Colonic mucosa (tissue), 4 donors: ENCODE data around the gene PRKAG2. TPM values are rescaled to one million over a fixed set of nuclear protein-coding genes. Genes with fewer than 3 reads are reported as not detected.

Source experiments
- DNase-seq: peaks from one replicate; pipeline ENCODE4 v3.0.0-alpha.2; 2020
- H3K27ac ChIP-seq: fragments of 200-600 bp; one replicate; pipeline ENCODE4 v1.8.0; 2021
- H3K27me3 ChIP-seq: fragments of 200-600 bp; one replicate; pipeline ENCODE4 v1.8.0; 2021
- H3K36me3 ChIP-seq: fragments of 200-600 bp; one replicate; pipeline ENCODE4 v1.8.0; 2021
- H3K4me1 ChIP-seq: fragments of 200-600 bp; one replicate; pipeline ENCODE4 v1.8.0; 2021; ENCODE audit warnings: mild to moderate bottlenecking
- H3K4me3 ChIP-seq: fragments of 200-600 bp; one replicate; pipeline ENCODE4 v1.8.0; 2021
- H3K9ac ChIP-seq, 2 donors: one replicate each; pipeline ENCODE4 v1.7.0; 2013; ENCODE audit warnings: control low read depth in 2 of 2, low read depth in 2 of 2, low read length in 2 of 2
- H3K9me3 ChIP-seq: fragments of 200-600 bp; one replicate; pipeline ENCODE4 v1.8.0; 2021
- intact Hi-C: fragments of 100-400 bp; cut with DNase I; formaldehyde crosslinking; loops from one replicate; pipeline ENCODE4 v1.14.1; 2022
- total RNA-seq, 2 donors: library from RNA; stranded (reverse); fragmentation: NEBNext Ultra II Directional in 1 of 2; extraction: Animal tissue kit (Norgen Biotek cat#: 25700) in 1 of 2; gene quantifications; one replicate each; pipeline ENCODE4 v1.2.1, GENCODE V29; 2021
- TF ChIP-seq, protein P1 (sequence below): fragments of 200-600 bp; IDR thresholded peaks from one replicate; pipeline ENCODE4 v1.8.0; 2022; ENCODE audit warnings: antibody characterized with exemption, mild to moderate bottlenecking
- donor health status: healthy.
- donor health status: DM: no; HTN: no; CAD: no.
- donor health status: DM: no; HTN: no; CAD: no.

The PRKAG2 gene
- total RNA-seq, 2 donors from 2014 or later = 36.3 to 42.0 TPM

DNA sequence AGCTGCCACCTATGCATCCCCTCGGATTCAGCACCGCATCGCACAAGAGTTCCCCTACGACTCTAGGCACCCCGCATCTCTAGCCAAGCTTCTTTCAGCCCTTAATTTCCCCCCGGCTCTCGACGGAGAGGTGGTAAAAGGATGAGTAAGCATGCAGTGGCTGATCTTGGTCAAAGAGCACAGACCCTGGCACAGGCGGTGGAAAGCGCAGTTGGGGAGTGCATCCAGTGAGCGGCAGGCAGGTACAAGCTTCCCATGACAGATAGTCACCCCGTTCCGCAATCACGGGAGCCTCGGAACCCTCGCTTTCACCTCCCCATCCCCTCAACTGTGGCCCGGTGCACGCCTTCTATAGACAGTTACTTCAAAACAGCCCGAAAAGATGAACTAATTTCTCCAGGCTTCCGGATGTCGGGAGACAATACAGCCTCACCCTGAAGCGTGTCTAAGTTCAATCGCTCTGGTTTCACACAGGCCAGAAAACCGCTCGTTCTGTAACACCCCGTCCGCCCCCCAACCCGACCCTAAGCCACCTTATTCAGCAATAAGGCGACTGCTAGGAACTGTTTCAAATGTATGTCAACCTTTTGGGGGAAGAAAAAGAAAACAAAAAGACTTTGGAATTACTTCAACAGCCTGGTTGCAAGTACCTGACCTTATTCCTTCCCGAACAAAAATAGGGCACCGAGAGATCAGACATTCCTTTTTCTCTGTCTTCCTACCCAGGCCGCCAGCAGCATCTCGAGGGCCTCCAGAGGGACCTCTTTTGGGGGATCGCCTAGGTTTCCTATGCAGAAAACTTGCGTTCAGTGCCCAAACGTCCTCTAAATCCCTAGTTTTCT, 358.6 kb downstream of the PRKAG2 start:
- peaks cover 3% of the 10 kb centered on the region for H3K4me1 ChIP-seq
- TF ChIP-seq, protein P1, sequence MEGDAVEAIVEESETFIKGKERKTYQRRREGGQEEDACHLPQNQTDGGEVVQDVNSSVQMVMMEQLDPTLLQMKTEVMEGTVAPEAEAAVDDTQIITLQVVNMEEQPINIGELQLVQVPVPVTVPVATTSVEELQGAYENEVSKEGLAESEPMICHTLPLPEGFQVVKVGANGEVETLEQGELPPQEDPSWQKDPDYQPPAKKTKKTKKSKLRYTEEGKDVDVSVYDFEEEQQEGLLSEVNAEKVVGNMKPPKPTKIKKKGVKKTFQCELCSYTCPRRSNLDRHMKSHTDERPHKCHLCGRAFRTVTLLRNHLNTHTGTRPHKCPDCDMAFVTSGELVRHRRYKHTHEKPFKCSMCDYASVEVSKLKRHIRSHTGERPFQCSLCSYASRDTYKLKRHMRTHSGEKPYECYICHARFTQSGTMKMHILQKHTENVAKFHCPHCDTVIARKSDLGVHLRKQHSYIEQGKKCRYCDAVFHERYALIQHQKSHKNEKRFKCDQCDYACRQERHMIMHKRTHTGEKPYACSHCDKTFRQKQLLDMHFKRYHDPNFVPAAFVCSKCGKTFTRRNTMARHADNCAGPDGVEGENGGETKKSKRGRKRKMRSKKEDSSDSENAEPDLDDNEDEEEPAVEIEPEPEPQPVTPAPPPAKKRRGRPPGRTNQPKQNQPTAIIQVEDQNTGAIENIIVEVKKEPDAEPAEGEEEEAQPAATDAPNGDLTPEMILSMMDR = no peak
- H3K27ac ChIP-seq = peak overlapping the region; percentile 98
- H3K4me3 ChIP-seq = peak overlapping the region; percentile 70
- peak overlapping the region; percentile 96 to 97 for H3K9ac ChIP-seq
- no peaks in the 10 kb centered on the region for H3K27me3 ChIP-seq
- H3K36me3 ChIP-seq = no peaks in the 10 kb centered on the region
- intact Hi-C loops = loop anchor here (5.0 kb wide), 1 partner anchor 56 kb away; no protein-coding TSS in a partner anchor
- no peaks in the 10 kb centered on the region for H3K9me3 ChIP-seq
- peak; percentile 75 for DNase-seq

GRCh38 chr7:151517601-151518104, 359.3 kb downstream of the PRKAG2 start:
- no peak for DNase-seq
- TF ChIP-seq, protein P1 = no peak
- peak overlapping the region; percentile 64 to 97 for H3K9ac ChIP-seq
- H3K9me3 ChIP-seq = no peaks in the 10 kb centered on the region
- no peaks in the 10 kb centered on the region for H3K36me3 ChIP-seq
- peaks cover 3% of the 10 kb centered on the region for H3K4me1 ChIP-seq
- intact Hi-C loops = loop anchor here (5.0 kb wide), 1 partner anchor 55 kb away; no protein-coding TSS in a partner anchor
- peak overlapping the region; percentile 70 for H3K4me3 ChIP-seq
- H3K27me3 ChIP-seq = no peaks in the 10 kb centered on the region
- H3K27ac ChIP-seq = peak overlapping the region; percentile 98

DNA sequence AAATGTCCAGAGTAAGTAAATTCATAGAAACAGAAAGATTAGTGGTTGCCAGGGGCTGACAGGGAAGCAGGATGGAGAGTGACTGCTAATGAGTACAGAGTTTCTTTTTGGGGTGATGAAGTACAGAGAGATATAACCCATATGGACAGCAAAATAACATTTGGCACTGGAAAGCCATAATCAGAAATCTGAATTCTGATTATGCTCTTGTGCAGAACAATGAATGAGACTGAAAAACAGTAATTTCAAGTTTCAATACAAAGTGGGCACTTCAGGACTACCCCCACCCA, 361.7 kb downstream of the PRKAG2 start:
- DNase-seq = no peak
- Histone ChIP-seq H3K9me3 (no peaks in the 10 kb centered on the region), H3K36me3 (no peaks in the 10 kb centered on the region), H3K4me3 (no peak overlapping the region), H3K27me3 (no peaks in the 10 kb centered on the region), H3K9ac (no peak overlapping the region), H3K4me1 (peaks cover 3% of the 10 kb centered on the region), H3K27ac (no peak overlapping the region)
- intact Hi-C loops = loop anchor here (5.0 kb wide), 1 partner anchor 53 kb away; no protein-coding TSS in a partner anchor
- TF ChIP-seq, protein P1 = no peak

GRCh38 chr7:151514461-151515275, 362.2 kb downstream of the PRKAG2 start:
- TF ChIP-seq, protein P1 = no peak
- H3K27me3 ChIP-seq = no peaks in the 10 kb centered on the region
- H3K4me3 ChIP-seq = no peak overlapping the region
- intact Hi-C loops = loop anchor here (5.0 kb wide), 1 partner anchor 52 kb away; no protein-coding TSS in a partner anchor
- H3K9me3 ChIP-seq = no peaks in the 10 kb centered on the region
- no peaks in the 10 kb centered on the region for H3K36me3 ChIP-seq
- no peak for DNase-seq
- no peak overlapping the region for H3K9ac ChIP-seq
- peaks cover 3% of the 10 kb centered on the region for H3K4me1 ChIP-seq
- H3K27ac ChIP-seq = no peak overlapping the region

DNA sequence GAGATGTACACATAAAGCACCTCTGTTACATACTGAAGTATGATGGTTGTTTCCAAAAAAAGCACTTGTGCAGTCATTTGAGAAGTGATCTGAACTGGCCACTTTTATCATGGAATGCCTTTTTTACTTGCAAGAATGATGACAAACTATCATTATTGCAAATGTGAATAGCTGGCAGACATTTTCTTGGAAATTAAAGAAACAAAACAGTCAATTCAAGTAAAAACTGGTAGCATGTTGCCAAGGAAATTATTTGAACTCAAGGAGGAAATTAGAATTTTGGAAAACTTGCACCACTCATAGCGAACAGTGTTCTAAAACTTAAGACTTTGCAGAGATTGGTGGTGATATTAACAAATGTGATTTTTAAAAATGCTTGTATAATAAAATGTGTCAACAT, 363.8 kb downstream of the PRKAG2 start:
- TF ChIP-seq, protein P1 = no peak
- no peak overlapping the region for H3K27ac ChIP-seq
- H3K9ac ChIP-seq = no peak overlapping the region
- H3K4me3 ChIP-seq = no peak overlapping the region
- no peaks in the 10 kb centered on the region for H3K36me3 ChIP-seq
- H3K4me1 ChIP-seq = peaks cover 3% of the 10 kb centered on the region
- DNase-seq = no peak
- H3K9me3 ChIP-seq = no peaks in the 10 kb centered on the region
- intact Hi-C loops = no loop called here
- H3K27me3 ChIP-seq = no peaks in the 10 kb centered on the region
